ENCODE results near the gene TAF1C.

GRCh38 chr16:84224554-84224953, 37.7 kb upstream of the TAF1C start:
- no peak for TF ChIP-seq ATF2 (IDR thresholded peaks at IDR 0.05; ENCODE audit: low read length)
- TF ChIP-seq BCLAF1 (IDR thresholded peaks at IDR 0.05), result no peak
- TF ChIP-seq RELA (IDR thresholded peaks at IDR 0.05; ENCODE audit: borderline replicate concordance, partially characterized antibody), result no peak
- no peak for TF ChIP-seq POLR2AphosphoS5 (IDR thresholded peaks at IDR 0.05; ENCODE audit: low read length)
- TF ChIP-seq CHD1 (IDR thresholded peaks at IDR 0.05; ENCODE audit: low read depth, low read length), result no peak
- TF ChIP-seq POU2F2 (IDR thresholded peaks at IDR 0.05; ENCODE audit: borderline replicate concordance, low read depth, low read length), result no peak
- TF ChIP-seq CHD2 (IDR thresholded peaks at IDR 0.05; ENCODE audit: borderline replicate concordance, low read depth, low read length), result no peak
